ENCODE data around the gene CGN. TPM values are rescaled to one million over a fixed set of nuclear protein-coding genes. Genes with fewer than 3 reads are reported as not detected.

CGN gene
- total and polyA plus RNA-seq, 2 experiments from 2014 or later, result 11.8 to 37.0 TPM

DNA sequence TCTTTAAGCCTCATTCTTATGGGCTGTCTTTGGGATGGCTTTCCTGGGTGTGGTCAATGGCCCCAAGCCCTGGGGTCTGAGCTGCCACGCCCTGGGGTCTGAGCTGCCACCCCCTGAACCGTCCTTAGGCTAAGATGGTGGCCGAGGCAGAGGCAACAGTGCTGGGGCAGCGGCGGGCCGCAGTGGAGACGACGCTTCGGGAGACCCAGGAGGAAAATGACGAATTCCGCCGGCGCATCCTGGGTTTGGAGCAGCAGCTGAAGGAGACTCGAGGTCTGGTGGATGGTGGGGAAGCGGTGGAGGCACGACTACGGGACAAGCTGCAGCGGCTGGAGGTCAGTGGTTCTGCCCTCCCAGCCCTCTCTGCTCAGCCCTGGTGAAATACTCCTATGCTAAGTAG lies 18.6 kb downstream of the CGN start (continued):
- TF ChIP-seq, protein P1, sequence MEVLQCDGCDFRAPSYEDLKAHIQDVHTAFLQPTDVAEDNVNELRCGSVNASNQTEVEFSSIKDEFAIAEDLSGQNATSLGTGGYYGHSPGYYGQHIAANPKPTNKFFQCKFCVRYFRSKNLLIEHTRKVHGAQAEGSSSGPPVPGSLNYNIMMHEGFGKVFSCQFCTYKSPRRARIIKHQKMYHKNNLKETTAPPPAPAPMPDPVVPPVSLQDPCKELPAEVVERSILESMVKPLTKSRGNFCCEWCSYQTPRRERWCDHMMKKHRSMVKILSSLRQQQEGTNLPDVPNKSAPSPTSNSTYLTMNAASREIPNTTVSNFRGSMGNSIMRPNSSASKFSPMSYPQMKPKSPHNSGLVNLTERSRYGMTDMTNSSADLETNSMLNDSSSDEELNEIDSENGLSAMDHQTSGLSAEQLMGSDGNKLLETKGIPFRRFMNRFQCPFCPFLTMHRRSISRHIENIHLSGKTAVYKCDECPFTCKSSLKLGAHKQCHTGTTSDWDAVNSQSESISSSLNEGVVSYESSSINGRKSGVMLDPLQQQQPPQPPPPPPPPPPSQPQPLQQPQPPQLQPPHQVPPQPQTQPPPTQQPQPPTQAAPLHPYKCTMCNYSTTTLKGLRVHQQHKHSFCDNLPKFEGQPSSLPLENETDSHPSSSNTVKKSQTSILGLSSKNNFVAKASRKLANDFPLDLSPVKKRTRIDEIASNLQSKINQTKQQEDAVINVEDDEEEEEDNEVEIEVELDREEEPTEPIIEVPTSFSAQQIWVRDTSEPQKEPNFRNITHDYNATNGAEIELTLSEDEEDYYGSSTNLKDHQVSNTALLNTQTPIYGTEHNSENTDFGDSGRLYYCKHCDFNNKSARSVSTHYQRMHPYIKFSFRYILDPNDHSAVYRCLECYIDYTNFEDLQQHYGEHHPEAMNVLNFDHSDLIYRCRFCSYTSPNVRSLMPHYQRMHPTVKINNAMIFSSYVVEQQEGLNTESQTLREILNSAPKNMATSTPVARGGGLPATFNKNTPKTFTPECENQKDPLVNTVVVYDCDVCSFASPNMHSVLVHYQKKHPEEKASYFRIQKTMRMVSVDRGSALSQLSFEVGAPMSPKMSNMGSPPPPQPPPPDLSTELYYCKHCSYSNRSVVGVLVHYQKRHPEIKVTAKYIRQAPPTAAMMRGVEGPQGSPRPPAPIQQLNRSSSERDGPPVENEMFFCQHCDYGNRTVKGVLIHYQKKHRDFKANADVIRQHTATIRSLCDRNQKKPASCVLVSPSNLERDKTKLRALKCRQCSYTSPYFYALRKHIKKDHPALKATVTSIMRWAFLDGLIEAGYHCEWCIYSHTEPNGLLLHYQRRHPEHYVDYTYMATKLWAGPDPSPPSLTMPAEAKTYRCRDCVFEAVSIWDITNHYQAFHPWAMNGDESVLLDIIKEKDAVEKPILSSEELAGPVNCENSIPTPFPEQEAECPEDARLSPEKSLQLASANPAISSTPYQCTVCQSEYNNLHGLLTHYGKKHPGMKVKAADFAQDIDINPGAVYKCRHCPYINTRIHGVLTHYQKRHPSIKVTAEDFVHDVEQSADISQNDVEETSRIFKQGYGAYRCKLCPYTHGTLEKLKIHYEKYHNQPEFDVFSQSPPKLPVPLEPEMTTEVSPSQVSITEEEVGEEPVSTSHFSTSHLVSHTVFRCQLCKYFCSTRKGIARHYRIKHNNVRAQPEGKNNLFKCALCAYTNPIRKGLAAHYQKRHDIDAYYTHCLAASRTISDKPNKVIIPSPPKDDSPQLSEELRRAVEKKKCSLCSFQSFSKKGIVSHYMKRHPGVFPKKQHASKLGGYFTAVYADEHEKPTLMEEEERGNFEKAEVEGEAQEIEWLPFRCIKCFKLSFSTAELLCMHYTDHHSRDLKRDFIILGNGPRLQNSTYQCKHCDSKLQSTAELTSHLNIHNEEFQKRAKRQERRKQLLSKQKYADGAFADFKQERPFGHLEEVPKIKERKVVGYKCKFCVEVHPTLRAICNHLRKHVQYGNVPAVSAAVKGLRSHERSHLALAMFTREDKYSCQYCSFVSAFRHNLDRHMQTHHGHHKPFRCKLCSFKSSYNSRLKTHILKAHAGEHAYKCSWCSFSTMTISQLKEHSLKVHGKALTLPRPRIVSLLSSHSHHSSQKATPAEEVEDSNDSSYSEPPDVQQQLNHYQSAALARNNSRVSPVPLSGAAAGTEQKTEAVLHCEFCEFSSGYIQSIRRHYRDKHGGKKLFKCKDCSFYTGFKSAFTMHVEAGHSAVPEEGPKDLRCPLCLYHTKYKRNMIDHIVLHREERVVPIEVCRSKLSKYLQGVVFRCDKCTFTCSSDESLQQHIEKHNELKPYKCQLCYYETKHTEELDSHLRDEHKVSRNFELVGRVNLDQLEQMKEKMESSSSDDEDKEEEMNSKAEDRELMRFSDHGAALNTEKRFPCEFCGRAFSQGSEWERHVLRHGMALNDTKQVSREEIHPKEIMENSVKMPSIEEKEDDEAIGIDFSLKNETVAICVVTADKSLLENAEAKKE (CRISPR knock-in tag; IDR thresholded peaks at IDR 0.05), result no peak
- TF ChIP-seq JUNB (IDR thresholded peaks at IDR 0.05; ENCODE audit: unreplicated experiment) (no peak), NANOG (IDR thresholded peaks at IDR 0.05; ENCODE audit: borderline replicate concordance) (no peak), CREB1 (CRISPR knock-in tag; IDR thresholded peaks at IDR 0.05; ENCODE audit: low read depth) (no peak), EZH2phosphoT487 (IDR thresholded peaks at IDR 0.05; ENCODE audit: unreplicated experiment) (no peak)
- TF ChIP-seq, protein P2, sequence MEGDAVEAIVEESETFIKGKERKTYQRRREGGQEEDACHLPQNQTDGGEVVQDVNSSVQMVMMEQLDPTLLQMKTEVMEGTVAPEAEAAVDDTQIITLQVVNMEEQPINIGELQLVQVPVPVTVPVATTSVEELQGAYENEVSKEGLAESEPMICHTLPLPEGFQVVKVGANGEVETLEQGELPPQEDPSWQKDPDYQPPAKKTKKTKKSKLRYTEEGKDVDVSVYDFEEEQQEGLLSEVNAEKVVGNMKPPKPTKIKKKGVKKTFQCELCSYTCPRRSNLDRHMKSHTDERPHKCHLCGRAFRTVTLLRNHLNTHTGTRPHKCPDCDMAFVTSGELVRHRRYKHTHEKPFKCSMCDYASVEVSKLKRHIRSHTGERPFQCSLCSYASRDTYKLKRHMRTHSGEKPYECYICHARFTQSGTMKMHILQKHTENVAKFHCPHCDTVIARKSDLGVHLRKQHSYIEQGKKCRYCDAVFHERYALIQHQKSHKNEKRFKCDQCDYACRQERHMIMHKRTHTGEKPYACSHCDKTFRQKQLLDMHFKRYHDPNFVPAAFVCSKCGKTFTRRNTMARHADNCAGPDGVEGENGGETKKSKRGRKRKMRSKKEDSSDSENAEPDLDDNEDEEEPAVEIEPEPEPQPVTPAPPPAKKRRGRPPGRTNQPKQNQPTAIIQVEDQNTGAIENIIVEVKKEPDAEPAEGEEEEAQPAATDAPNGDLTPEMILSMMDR (conservative IDR thresholded peaks at IDR 0.05; ENCODE audit: low read depth in 2 of 2), result no peak

DNA sequence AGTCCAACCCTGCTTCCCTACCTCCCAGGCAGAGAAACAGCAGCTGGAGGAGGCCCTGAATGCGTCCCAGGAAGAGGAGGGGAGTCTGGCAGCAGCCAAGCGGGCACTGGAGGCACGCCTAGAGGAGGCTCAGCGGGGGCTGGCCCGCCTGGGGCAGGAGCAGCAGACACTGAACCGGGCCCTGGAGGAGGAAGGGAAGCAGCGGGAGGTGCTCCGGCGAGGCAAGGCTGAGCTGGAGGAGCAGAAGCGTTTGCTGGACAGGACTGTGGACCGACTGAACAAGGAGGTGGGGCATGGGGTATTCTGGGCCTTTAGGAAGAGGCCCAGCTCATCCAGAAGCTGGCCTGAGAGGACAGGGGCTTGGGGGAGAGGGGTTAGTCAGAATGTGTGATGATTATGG lies 19.3 kb downstream of the CGN start:
- ATAC-seq, result no peak
- no peaks in the 10 kb centered on the region for H3K9me2 ChIP-seq (ENCODE audit: insufficient read depth)
- H3K27ac Mint-ChIP-seq, result no peak overlapping the region
- no peak for TF ChIP-seq NANOG (IDR thresholded peaks at IDR 0.05; ENCODE audit: borderline replicate concordance)
- TF ChIP-seq, protein P1 (CRISPR knock-in tag; IDR thresholded peaks at IDR 0.05), result no peak

More for the DNA sequence above, 19.3 kb downstream of the CGN start:
- no peaks in the 10 kb centered on the region for H3K9me3 Mint-ChIP-seq
- no peak overlapping the region for H3K4me3 Mint-ChIP-seq
- Histone ChIP-seq H3F3A (replicated peaks; ENCODE audit: low read depth) (no peaks in the 10 kb centered on the region), H3K4me2 (no peak overlapping the region), H3K36me3 (ENCODE audit: insufficient read depth) (peaks cover 19% of the 10 kb centered on the region), H3K4me1 (ENCODE audit: insufficient read depth) (no peaks in the 10 kb centered on the region), H3K4me3 (no peak overlapping the region), H3K79me2 (replicated peaks; ENCODE audit: insufficient read depth) (no peaks in the 10 kb centered on the region), H3K27ac (ENCODE audit: low read depth) (no peak overlapping the region), H3K27me3 (ENCODE audit: insufficient read depth) (no peaks in the 10 kb centered on the region), H2AFZ (no peak overlapping the region), H4K20me1 (replicated peaks; ENCODE audit: insufficient read depth) (0 out of 2 replicates have a peak, but pooled peaks cover 6% of the 10 kb centered on the region)
- peaks cover 5% of the 10 kb centered on the region for H3K27me3 Mint-ChIP-seq (ENCODE audit: insufficient read depth, low read depth, poor library complexity)
- no peak for DNase-seq (ENCODE audit: low spot score)
- H3K4me1 Mint-ChIP-seq, result peaks cover 8% of the 10 kb centered on the region
- peaks cover 76% of the 10 kb centered on the region for H3K36me3 Mint-ChIP-seq (ENCODE audit: low read depth)

Data from GM23338 (cell line).